Ramos (cell line): ENCODE measurements around the gene KAT6B.

Experiments
- in situ Hi-C: fragments of 300-500 bp; cut with MboI; formaldehyde crosslinking; loops from one replicate; pipeline ENCODE4 v1.14.3; 2022; ENCODE audit warnings: low sequenced_read_pairs; ENCODE audit not compliant: unreplicated experiment

Gene KAT6B

DNA sequence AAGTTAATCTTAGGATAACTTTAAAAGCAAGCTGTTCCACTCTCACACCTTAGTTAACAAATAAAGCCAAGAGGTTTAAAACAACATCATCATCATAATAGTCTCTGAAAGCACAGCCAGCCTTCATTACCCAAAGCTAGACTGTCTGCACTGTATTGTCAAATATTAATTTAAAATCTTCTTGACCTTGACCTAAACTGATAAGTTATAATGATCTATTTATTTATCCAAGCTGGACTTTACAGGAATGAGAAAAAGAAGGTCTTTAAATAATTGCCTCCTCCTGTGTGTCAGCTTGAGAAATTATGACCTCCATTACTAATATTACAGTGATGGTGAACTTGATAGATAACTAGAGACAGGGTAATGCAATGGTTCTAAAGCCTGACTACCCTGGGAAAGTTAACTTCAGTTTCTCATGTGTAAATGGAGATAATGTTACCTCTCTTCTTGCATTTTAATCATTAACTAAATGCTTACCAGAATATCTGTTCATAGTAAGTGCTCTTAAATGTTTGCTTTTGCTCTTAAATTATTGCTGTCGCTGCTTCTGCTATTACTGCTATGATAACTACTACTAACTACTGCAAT, 111.0 kb downstream of the KAT6B start:
- in situ Hi-C loops: no loop called here

DNA sequence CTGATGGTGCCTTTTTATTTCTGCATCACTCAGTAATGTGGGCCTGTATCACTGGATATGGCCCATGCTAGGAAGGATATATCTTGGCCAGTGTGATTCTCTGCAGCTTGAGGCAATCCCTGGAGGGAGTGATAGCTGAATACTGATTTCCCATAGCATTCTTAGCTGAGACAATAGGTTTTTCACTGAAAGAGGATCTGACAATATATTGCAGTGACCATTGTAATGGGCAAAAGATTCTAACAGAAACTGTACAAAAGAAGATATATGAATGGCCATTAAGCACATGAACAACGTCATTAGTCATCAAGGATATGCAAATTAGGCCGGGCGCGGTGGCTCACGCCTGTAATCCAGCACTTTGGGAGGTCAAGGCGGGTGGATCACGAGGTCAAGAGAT, 117.8 kb downstream of the KAT6B start:
- in situ Hi-C loops: no loop called here

DNA sequence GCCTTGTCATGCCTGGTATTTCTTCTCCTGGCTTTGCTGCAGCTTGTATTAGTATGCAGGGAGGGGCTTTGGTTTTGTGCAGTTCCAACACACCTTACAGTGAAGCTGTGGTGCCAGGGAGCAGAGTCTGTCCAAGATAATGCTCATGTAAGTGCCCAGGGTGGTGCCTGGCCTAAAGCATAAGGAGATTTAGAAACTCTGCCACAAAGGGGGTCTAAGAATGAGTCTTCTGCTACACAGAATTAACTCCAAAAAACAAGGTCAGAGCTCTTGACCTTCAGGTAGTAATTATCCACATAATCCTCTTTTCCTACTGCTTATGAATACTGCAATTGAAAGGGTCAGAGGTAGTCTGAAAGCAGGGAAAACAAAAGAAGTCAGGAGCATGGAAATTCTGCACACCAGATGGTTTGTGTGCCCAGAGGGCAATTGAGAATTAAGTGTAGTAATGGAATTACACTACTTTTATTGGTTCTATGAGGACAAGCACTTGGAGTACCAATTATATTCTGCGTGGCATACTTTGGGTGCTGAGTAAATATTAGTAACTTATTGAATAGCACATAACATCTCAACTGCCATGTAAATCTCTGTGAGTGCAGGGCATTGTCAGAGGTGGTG, 121.5 kb downstream of the KAT6B start:
- in situ Hi-C loops: no loop called here

DNA sequence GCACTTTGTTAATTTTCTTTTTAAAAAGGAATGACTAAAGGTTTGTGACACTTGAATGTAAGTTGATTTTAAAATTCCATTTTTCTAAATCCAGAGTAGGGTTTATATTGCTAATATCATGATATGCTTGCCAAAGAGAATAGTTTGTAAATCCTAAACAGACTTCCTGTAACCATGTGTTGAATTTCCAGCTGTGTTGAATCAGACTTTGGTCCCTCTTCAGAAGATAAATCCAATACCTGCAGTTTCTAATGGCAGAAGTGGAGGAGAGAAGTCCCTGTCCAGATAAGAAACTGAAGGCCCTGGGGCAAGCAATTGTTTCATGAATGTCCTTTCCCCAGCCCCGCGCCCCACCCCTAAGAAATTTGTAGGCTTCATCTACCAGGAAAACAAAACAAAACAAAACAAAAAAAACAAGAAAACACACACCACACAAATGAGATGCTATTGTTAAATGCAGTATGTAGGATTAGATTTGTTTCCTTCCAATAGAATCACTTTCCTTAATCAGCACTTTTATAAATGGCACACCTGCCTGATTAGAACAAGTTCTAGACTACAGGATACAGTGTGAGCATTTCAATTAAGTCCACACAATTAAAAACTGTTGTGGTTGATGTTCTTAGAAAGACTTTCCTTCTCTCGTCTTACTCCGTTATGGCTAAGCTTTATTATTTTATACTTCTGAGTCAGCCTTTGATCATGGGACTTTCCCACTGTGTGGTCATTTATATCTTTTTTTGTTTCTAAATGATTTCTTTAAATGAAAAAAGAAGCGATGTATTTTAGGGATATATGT, 122.8 kb downstream of the KAT6B start:
- in situ Hi-C loops: no loop called here

DNA sequence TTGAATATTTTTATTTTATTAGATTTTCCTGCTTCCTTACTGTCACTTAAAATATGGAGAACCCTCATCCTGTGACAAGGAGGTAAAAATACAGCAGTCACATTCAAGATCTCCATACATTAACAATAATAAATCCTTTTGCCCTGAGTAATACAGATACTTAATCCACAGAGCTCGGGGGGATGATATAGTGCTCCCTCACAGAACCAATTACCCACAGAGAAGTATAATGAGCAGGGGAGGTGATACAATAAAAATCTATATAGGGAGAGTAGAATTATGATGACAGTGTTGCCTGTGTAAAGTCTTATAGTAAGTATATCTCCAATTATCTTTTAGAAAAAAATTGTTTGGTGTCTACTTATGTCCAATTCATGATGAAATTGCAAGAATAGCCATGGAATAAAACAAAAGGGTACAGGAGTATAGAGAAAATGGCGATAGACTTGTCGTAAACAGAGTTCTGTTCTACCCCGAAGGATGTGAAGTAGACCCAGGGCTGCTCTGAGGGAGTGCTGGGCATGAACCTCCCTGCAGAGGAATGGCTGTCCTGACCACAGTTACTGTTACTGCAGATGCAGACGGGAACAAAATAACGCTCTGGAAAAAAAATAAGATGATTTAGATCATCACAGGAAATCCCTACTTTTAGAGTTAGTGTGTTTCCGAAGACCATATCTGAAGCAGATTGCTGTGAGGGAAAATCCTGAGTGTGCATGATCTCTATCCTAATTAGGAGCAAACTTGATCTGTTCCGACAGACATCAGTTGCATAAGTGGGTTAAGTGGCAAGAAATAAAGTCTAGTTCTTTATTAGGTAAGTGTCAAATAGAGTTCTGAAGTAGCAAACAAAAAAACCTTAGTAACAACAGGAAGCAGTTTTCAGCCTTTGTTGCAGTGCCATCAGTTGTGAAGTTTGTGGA, 123.7 kb downstream of the KAT6B start:
- in situ Hi-C loops: no loop called here

DNA sequence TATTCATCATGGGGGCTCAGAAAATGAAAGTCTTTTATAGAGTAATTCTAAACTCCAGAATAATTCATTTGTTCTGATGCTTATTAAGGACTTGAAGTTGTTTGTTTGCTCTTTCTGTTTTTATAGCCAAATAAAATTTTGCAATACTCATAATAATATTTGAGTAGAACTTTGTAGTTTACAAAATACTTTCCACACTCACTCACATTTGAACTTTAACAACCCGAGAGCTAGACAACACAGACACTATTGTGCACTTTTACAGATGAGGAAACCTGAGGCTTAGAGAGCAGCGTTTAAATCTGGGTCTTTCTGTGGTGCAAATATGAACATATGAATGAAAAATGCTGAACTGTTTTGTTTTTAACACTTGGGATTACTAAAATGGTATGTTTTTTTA, 126.8 kb downstream of the KAT6B start:
- in situ Hi-C loops: no loop called here

DNA sequence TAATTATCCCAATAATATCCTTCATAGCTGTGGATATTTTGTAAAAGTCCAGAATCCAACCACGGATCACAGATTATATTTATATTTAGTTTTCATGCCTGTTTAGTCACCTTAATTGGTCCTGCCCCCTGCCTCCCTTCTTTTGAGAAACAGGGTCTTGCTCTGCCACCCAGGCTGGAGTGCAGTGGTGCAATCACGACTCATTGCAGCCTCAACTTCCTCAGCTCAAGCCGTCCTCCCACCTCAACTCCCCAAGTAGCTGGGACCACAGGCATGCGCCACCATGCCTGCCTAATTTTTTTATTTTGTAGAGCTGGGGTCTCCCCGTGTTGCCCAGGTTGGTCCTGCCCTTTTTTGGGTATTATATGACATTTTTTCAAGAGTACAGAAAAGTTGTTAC, 129.4 kb downstream of the KAT6B start:
- in situ Hi-C loops: no loop called here

DNA sequence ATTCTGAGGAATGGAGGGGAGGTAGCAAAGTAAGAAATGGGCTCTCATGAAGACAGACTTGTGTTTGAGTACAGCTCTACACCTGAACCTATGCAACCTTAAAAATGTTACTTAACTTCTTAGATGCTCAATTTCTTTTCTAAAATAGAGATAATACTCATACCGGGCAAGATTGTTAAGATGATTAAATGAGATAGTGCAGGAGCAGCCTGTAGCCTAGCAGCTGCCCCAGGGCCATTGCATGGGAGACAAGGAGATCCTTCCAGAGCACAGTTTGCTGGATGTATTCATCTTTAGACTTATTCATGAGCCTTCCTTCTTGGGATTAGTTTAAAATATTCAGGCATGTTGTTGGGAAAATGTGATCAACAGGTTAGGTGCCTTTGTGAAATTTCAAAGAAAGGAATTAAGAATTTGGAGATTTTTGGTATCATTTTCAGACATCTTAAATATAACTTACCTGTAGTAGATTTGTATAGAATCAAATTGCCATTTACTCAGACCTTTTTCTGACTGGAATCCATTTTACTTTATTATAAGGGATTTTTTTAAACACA, 130.2 kb downstream of the KAT6B start:
- in situ Hi-C loops: no loop called here

DNA sequence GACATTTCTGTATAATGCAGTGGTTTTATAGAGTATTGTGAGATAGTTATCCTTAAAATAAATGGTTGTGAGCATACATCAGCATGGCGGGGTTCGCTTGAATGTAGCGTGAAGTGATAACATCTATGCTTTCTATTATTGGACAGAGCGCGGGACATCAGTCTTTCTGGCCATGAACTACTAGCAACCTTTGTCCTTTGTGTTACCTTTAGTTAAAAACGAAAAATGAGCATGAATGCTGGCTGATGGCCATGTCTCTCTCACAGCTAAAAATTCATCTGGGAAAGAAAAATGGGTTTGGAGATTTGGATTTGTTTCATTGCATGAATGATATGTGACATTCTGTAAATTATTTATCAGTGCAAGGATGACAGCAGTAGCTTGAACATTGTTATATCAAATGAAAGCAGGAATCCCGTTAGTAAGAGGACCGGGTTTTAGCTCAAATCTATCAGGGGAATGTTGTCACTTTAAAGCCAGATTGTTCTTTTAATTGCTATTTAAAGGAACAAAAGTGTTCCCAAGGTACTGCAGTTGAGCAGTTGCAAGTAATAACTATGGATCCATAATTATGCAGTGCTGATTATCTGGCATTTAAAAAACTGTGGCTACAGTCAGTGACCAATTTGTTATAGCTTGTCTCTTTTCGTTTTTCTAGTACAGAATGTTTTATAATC, 131.0 kb downstream of the KAT6B start:
- in situ Hi-C loops: no loop called here

DNA sequence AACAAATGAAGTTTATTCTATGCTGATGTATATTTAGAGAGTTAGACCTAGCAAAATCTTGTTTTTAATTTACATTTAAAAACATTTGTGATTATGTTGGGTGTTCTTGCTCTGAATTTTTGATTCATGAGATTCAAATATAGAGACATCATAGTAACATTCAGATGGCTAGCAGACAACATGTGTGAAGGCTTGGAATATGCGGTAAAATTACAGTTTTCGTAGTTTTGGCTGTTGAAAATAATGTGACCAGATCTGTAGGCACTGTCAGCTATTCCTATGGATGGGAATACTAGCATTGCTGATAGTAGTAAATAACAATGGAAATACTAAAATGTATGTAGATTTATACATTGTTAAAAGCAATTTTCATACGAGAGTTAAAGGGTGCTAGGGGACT, 131.9 kb downstream of the KAT6B start:
- in situ Hi-C loops: no loop called here

DNA sequence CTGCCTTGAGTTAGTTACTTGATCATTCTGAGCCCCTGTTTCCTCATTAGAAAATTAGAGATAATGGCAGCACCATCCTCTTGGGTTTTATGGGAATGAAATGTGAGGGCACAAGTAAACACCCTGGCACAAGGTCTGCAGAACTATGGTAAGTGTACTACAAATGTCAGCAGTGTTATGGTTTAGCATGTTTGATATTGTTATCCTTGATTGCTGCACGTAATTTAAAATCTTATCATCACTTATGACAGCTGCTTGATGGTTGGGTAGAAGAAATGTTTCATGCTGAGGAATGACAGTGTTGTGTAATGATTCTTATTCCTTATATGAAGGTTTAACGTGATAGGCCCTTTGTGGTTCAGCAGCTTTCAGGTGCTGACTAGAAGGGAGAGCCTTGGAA, 134.3 kb downstream of the KAT6B start:
- in situ Hi-C loops: no loop called here

DNA sequence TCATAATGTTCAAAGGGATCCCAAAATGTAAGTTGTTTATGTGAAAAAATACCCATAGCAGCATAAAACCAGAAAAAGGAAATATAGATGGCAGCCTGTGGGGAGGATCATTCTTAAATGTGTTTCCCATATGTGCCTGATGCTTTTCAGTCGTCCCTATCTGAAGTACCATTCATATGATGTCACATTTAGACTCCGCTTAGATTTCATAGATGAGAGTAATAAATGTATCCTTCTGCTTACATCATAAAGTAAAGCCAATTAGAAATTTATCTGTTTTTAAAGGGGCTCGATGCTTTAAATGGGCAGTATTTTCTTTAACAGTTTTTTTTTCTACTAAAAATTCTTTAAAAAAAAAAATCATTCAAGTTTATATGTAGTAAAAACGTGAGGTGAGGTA, 136.1 kb downstream of the KAT6B start:
- in situ Hi-C loops: no loop called here

DNA sequence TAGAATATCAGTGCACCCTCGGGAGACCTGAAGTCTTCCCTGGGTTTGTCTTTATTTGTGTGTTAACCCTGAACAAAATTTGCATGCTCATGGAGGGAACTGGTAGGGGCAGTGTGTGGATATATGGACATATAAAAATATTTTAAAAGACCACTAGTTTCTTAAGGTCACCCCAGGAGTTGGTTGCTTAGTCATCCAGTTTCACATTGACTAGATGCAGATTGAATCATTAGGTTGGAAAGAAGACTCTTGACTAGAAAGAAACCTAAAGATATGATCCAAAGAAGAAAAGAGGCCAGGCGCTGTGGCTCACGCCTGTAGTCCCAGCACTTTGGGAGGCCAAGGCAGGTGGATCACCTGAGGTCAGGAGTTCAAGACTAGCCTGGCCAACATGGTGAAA, 137.1 kb downstream of the KAT6B start:
- in situ Hi-C loops: no loop called here

DNA sequence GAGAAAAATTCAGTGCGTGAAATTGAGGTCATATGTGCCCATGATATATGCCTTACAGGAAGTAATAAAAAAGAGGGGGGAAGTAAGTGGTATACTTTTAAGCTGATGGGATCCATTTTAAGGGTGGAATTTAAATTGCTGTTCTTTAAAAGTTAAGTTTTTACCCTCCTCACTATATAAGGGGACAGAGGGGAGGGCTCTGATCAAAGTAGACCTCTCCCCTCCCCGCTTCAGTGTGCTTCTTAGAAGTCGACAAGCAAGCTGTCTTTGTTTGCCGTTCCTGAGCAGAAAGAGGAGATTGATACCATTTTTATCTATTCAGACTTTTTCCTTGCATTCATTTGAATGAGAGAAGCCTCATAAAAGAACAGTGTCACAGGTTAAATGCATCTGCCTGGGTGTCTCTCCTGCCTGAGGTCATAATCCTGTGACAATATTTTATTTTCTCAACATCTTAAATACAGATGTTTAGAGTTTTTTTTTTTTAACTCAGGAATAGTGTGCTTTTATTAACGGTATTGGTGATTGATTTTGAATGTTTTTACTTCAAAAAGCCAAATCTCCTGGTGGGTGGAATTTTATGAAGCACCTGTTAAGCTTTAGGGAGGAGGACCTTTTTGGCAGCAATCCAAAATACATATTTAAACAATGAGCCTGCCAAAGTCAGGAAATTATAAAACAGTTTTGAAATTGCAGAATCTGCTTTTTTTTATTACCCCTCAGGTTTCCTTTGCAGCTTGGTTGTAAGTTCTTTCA, 141.7 kb downstream of the KAT6B start:
- in situ Hi-C loops: no loop called here

DNA sequence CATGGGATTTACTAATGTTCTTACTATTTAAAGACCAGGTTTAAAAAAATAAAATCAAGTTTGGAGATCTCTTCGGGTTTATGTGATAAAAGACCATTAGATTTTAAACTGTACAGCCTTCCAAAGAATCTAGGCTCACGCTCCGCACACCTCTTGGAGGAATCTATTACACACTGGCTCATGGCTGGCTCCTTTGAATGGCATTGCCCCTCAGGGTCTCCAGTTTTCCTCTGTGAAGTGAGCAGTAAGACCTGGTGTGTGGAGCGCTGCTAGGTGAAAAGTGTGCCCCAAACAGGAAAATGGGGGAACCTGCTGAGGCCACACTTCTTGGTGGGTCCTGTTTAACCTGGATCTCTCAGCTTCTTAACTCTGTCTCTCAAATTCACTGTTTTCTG, 142.3 kb downstream of the KAT6B start:
- in situ Hi-C loops: no loop called here

DNA sequence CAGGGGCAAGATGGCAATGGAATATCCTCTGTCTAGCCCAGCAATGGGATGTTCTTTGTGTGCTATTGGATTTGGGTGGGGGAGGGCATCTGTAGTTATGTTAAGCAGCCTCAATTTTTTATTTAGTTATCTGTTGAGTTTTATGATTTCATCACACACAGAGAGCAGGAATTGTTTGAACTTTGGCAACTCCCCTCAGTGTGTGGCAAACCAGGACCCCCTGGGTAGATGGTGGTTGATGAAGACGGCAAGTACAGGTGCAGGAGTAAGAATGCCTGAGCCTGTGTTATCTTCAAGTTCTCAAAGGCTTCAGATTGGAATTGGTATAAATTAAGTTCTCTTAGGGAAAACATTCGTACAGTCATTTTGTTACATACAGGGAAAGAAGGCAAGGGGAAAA, 142.7 kb downstream of the KAT6B start:
- in situ Hi-C loops: no loop called here

DNA sequence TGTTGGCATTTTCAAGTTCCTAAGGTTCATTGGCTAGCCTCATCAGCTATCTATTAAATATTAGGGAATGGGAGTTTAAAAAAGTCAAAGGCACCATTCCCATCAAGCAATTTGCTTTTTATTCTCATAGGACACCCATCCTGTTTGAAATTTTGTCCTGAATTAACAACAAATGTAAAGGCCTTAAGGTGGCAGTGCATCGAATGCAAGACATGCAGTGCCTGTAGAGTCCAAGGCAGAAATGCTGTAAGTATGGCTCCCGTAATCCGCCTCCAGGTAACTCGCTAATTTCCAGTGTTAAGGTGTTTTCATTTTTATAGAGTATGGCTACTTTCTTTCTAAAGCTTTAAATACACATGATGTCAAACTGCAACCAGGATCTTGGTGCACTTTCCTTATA, 143.1 kb downstream of the KAT6B start:
- in situ Hi-C loops: no loop called here

DNA sequence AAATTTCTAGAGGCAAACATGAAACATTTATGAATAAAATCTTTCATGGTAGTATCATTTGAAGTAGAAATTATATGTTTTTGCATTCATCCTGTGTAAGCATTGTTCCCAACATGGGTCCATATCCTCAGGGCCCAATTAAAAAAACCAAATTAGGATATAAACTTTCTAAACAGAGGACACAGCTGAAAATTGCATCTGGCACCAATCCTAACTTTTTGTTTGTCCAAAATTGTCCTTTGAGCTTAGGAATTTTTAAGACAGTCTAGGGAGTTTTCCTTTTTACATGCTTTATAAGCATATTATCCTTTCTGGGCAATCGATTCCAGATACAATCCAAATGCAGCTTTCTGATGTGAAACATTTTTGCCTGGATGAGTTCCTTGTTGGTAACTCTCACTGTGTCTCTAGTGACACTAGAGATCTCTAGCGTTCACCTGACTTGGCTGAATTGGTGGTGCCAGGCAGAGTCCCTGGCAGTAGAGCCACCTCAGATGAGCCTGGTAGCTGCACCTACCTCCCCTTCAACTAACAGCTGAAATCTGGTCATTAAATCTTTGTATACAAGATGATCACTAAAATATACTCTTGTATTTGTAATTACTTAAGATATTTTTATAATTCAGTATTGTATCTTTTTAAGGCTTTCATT, 147.5 kb downstream of the KAT6B start:
- in situ Hi-C loops: no loop called here

DNA sequence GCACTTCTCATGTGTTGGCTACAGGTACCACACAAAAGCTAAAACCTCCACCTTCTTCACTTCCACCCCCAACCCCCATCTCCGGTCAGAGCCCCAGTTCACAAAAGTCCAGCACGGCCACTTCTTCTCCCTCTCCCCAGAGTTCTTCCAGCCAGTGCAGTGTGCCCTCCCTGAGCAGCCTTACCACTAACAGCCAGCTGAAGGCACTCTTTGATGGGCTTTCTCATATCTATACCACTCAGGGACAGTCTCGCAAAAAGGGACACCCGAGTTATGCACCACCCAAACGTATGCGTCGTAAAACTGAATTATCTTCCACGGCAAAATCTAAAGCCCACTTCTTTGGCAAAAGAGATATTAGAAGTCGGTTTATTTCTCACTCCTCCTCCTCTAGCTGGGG, 149.4 kb downstream of the KAT6B start:
- in situ Hi-C loops: no loop called here
